Measurements from ENCODE around the gene BIN2.
"Not testable (repeated sequence)": the region's sequence is repeated elsewhere in the genome, so short reads cannot be mapped to it uniquely, and the experiment has no call there.

The BIN2 gene

GRCh38 chr12:51345681-51346080 lies 21.7 kb upstream of the BIN2 start:
- DNase-seq (ENCODE audit: low read depth) = no peak

- no peak for DNase-seq (ENCODE audit: low read depth)
Measured at GRCh38 chr12:51343201-51343600, 19.2 kb upstream of the BIN2 start.

GRCh38 chr12:51342416-51342815 lies 18.4 kb upstream of the BIN2 start:
- DNase-seq (ENCODE audit: low read depth) = no peak

GRCh38 chr12:51341251-51342007 lies 17.5 kb upstream of the BIN2 start:
- peak; percentile 43 for DNase-seq (ENCODE audit: low read depth)

- DNase-seq (ENCODE audit: low read depth) = no peak
Measured at GRCh38 chr12:51339750-51340149, 15.8 kb upstream of the BIN2 start.

GRCh38 chr12:51337336-51337735 lies 13.4 kb upstream of the BIN2 start:
- DNase-seq (ENCODE audit: low read depth) = not testable (repeated sequence)

GRCh38 chr12:51335931-51336330 lies 12.0 kb upstream of the BIN2 start:
- DNase-seq (ENCODE audit: low read depth) = no peak

- DNase-seq (ENCODE audit: low read depth) = no peak
Measured at GRCh38 chr12:51334764-51335163, 10.8 kb upstream of the BIN2 start.

- DNase-seq (ENCODE audit: low read depth) = no peak
Measured at GRCh38 chr12:51333536-51333935, 9.6 kb upstream of the BIN2 start.

- no peak for DNase-seq (ENCODE audit: low read depth)
Measured at GRCh38 chr12:51330186-51330585, 6.2 kb upstream of the BIN2 start.

- no peak for DNase-seq (ENCODE audit: low read depth)
Measured at GRCh38 chr12:51329742-51330141, 5.8 kb upstream of the BIN2 start.

GRCh38 chr12:51328587-51328986 lies 4.6 kb upstream of the BIN2 start:
- DNase-seq (ENCODE audit: low read depth) = no peak

- no peak for DNase-seq (ENCODE audit: low read depth)
Measured at GRCh38 chr12:51326698-51327439, 2.9 kb upstream of the BIN2 start.

GRCh38 chr12:51324953-51325352 lies 979 bp upstream of the BIN2 start:
- DNase-seq (ENCODE audit: low read depth) = no peak

GRCh38 chr12:51323317-51323960 lies 535 bp downstream of the BIN2 start:
- DNase-seq (ENCODE audit: low read depth) = peak; percentile 35

- no peak for DNase-seq (ENCODE audit: low read depth)
Measured at GRCh38 chr12:51322452-51322851, 1.5 kb downstream of the BIN2 start.

GRCh38 chr12:51321882-51322281 lies 2.1 kb downstream of the BIN2 start:
- DNase-seq (ENCODE audit: low read depth) = no peak

- no peak for DNase-seq (ENCODE audit: low read depth)
Measured at GRCh38 chr12:51320695-51321320, 3.2 kb downstream of the BIN2 start.

GRCh38 chr12:51320311-51320694 lies 3.7 kb downstream of the BIN2 start:
- DNase-seq (ENCODE audit: low read depth) = no peak

GRCh38 chr12:51318846-51319599 lies 5.0 kb downstream of the BIN2 start:
- DNase-seq (ENCODE audit: low read depth) = peak; percentile 31

GRCh38 chr12:51318057-51318806 lies 5.7 kb downstream of the BIN2 start:
- not testable (repeated sequence) for DNase-seq (ENCODE audit: low read depth)

Measured in activated T-cell treated with anti-CD3 and anti-CD28 coated beads for 1 hour (primary cell).